ENCODE data around the gene SNX25.

SNX25 gene

DNA sequence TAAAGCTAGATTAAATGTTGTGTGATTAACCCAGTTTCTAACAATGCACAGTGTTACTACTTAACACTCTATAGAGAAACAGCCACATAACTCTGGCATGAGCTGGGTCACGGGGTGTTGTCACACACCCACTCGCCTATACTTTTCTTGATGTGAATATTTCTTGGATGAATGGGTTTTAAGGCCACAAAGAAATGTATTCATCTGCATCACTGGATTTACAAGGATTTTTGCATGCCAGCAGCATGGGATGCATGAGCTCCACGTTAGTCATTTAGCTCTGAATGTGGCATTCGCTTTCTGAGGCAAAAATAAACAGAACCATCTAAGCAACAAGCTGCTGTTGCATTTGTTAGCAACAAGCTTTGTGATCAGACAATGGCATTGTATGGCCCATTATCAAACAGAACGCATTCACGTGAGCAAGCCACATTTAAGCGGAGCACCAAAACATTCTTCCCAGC, 96.6 kb downstream of the SNX25 start:
- DNase-seq (ENCODE audit: low spot score): peak; percentile 72
- Histone ChIP-seq H3K4me3 (ENCODE audit: severe bottlenecking) (no peak overlapping the region), H3K4me1 (ENCODE audit: insufficient read depth, poor library complexity, severe bottlenecking) (peaks cover 19% of the 10 kb centered on the region)

DNA sequence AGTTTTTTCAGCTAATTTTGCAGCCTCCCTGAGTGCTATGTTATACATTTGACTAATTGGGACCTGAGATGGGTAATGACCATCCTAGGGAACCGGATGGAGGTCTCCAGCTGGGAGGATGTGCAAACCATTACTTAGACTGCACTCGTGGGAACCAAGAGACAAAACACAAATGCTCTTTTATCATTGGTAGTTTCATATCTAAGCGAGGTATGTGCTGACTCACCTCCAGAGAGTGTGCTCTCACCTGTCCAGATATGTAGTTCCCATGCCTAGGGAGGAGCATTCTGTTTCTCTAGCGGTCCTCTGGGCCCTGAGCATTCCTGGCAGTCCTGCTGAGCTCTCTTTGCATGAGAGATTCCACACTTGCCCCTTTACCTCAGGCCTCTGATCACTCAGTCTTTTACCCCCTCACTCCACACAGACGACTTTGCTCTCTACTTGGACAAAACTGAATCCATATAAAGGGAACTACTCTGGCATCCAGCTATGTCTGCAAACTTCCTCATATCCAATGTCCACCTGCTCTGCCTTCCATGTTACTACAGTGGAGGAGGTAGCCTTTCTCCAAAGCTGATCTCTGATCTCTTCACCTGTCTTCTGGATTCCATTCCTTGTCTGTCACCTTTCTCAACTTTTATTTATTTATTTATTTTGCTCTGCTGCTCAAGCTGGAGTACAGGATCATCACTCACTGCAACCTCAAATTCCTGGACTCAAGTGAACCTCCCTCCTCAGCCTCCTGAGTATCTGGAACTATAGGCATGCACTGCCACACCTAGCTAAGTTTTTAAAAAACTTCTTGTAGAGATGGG, 97.9 kb downstream of the SNX25 start:
- DNase-seq (ENCODE audit: low spot score) (no peak), ATAC-seq (ENCODE audit: low read depth) (peak; percentile 74)
- H3K27ac ChIP-seq (ENCODE audit: poor library complexity, severe bottlenecking): peak overlapping the region; percentile 66
- no peaks in the 10 kb centered on the region for H3K27me3 ChIP-seq (ENCODE audit: insufficient read depth, poor library complexity, severe bottlenecking)
- H3K9me3 ChIP-seq (ENCODE audit: severe bottlenecking): no peaks in the 10 kb centered on the region
- H3K36me3 ChIP-seq (ENCODE audit: low read depth): peaks cover 7% of the 10 kb centered on the region; the same call in 1 of the 2 replicates
- H3K4me3 ChIP-seq (ENCODE audit: severe bottlenecking): no peak overlapping the region
- peaks cover 19% of the 10 kb centered on the region for H3K4me1 ChIP-seq (ENCODE audit: insufficient read depth, poor library complexity, severe bottlenecking)
- no peak for TF ChIP-seq CTCF (IDR thresholded peaks at IDR 0.05; ENCODE audit: poor library complexity, severe bottlenecking)

More for the DNA sequence above, 96.6 kb downstream of the SNX25 start:
- peak overlapping the region; percentile 66 for H3K27ac ChIP-seq (ENCODE audit: poor library complexity, severe bottlenecking)
- ATAC-seq (ENCODE audit: low read depth): peak; percentile 91
- no peak for TF ChIP-seq CTCF (IDR thresholded peaks at IDR 0.05; ENCODE audit: poor library complexity, severe bottlenecking)
- H3K9me3 ChIP-seq (ENCODE audit: severe bottlenecking): no peaks in the 10 kb centered on the region
- H3K36me3 ChIP-seq (ENCODE audit: low read depth): peaks cover 3% of the 10 kb centered on the region; the same call in 1 of the 2 replicates
- H3K27me3 ChIP-seq (ENCODE audit: insufficient read depth, poor library complexity, severe bottlenecking): no peaks in the 10 kb centered on the region

DNA sequence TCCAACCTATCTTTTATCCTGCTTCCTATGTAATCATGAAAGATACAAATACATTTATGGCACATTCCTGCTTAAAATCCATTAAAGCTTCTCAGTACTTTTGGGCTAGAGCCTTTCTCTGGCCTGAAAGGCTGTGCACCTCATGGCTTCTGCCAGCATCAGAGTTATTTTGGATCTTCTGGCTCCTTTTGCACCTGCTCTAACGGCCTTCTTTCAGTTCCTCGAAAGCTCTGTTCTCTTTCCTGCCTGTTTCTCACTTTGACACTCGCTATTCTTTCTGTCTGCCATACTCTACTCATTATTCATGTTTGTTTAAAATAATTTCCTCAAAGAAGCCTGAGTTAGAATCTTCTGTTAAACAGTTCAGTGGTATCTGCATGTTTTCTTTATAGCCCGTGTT, 100.4 kb downstream of the SNX25 start:
- Histone ChIP-seq H3K27ac (ENCODE audit: poor library complexity, severe bottlenecking) (no peak overlapping the region), H3K27me3 (ENCODE audit: insufficient read depth, poor library complexity, severe bottlenecking) (no peaks in the 10 kb centered on the region), H3K4me3 (ENCODE audit: severe bottlenecking) (no peak overlapping the region), H3K36me3 (ENCODE audit: low read depth) (peaks cover 7% of the 10 kb centered on the region; the same call in 1 of the 2 replicates), H3K9me3 (ENCODE audit: severe bottlenecking) (no peaks in the 10 kb centered on the region), H3K4me1 (ENCODE audit: insufficient read depth, poor library complexity, severe bottlenecking) (peaks cover 19% of the 10 kb centered on the region)
- no peak for DNase-seq (ENCODE audit: low spot score)
- TF ChIP-seq CTCF (IDR thresholded peaks at IDR 0.05; ENCODE audit: poor library complexity, severe bottlenecking): no peak
- ATAC-seq (ENCODE audit: low read depth): no peak

GRCh38 chr4:185311113-185311888, 101.9 kb downstream of the SNX25 start:
- no peaks in the 10 kb centered on the region for H3K27me3 ChIP-seq (ENCODE audit: insufficient read depth, poor library complexity, severe bottlenecking)
- no peak for TF ChIP-seq CTCF (IDR thresholded peaks at IDR 0.05; ENCODE audit: poor library complexity, severe bottlenecking)
- H3K36me3 ChIP-seq (ENCODE audit: low read depth): peaks cover 7% of the 10 kb centered on the region; the same call in 1 of the 2 replicates
- H3K9me3 ChIP-seq (ENCODE audit: severe bottlenecking): no peaks in the 10 kb centered on the region
- no peak for DNase-seq (ENCODE audit: low spot score)
- ATAC-seq (ENCODE audit: low read depth): no peak
- no peak overlapping the region for H3K4me3 ChIP-seq (ENCODE audit: severe bottlenecking)
- H3K4me1 ChIP-seq (ENCODE audit: insufficient read depth, poor library complexity, severe bottlenecking): peaks cover 11% of the 10 kb centered on the region
- no peak overlapping the region for H3K27ac ChIP-seq (ENCODE audit: poor library complexity, severe bottlenecking)
